Kidney epithelial cell (primary cell): ENCODE results near the gene DNMBP. TPM values are rescaled to one million over a fixed set of nuclear protein-coding genes. Genes with fewer than 3 reads are reported as not detected.
"Not testable (repeated sequence)": the region's sequence is repeated elsewhere in the genome, so short reads cannot be mapped to it uniquely, and the experiment has no call there.

Source experiments
- DNase-seq: peaks from one replicate; pipeline ENCODE4 v3.0.0-alpha.2; 2010; ENCODE audit warnings: low read depth
- H3K27me3 ChIP-seq: 2 replicates; pipeline ENCODE4 v1.6.0; 2011; ENCODE audit warnings: low read length; ENCODE audit not compliant: control insufficient read depth, insufficient read depth
- H3K36me3 ChIP-seq: 2 replicates; pipeline ENCODE4 v1.5.1; 2011; ENCODE audit warnings: low read length; ENCODE audit not compliant: control insufficient read depth, insufficient read depth
- H3K4me3 ChIP-seq: 2 replicates; pipeline ENCODE4 v1.5.1; 2011; ENCODE audit warnings: low read depth, mild to moderate bottlenecking, control low read depth, low read length
- CTCF ChIP-seq: IDR thresholded peaks from 2 replicates; pipeline ENCODE4 v1.5.1; 2011; ENCODE audit warnings: mild to moderate bottlenecking, moderate library complexity, low read length, control low read depth, inconsistent platforms; ENCODE audit not compliant: insufficient read depth, poor library complexity, severe bottlenecking
- total RNA-seq: library from RNA; depleted of rRNA; stranded (reverse); fragments of >200 nt; gene quantifications from 2 replicates; pipeline ENCODE4 v1.2.3, GENCODE V29; 2015

The DNMBP gene
- total RNA-seq, 1 donor from 2014 or later: 15.3 TPM

DNA sequence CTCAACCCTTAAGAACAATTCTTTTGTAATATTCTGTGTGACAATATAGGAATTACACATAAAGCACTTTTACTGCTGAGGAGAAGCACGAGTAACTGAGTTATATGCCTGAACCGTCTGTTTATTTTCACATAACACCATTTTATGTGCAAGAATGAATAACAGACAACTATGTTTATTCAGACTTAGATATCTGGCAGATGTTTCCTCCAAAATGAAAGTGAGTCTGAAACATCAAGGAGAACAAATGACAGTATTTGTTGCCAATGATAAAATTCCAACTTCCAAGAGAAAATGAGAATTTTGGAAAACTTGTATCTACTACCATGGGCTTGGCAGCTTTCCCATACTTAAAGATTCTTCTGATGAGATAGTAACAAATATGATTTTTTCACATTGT, 51.4 kb downstream of the DNMBP start:
- no peak for DNase-seq
- Histone ChIP-seq H3K27me3 (no peaks in the 10 kb centered on the region), H3K4me3 (no peak overlapping the region), H3K36me3 (no peaks in the 10 kb centered on the region)
- no peak for TF ChIP-seq CTCF

- not testable (repeated sequence) for H3K36me3 ChIP-seq, H3K4me3 ChIP-seq, DNase-seq
Measured at GRCh38 chr10:99953510-99953909, 56.2 kb downstream of the DNMBP start.

GRCh38 chr10:99952799-99953198, 56.9 kb downstream of the DNMBP start:
- no peak for DNase-seq
- H3K27me3 ChIP-seq: no peaks in the 10 kb centered on the region
- no peaks in the 10 kb centered on the region for H3K36me3 ChIP-seq
- no peak for TF ChIP-seq CTCF
- H3K4me3 ChIP-seq: no peak overlapping the region

More at GRCh38 chr10:99953510-99953909, 56.2 kb downstream of the DNMBP start:
- not testable (repeated sequence) for H3K27me3 ChIP-seq

GRCh38 chr10:99946051-99946450, 63.7 kb downstream of the DNMBP start:
- not testable (repeated sequence) for H3K27me3 ChIP-seq, H3K36me3 ChIP-seq, H3K4me3 ChIP-seq, DNase-seq

- no peak for DNase-seq
Measured at GRCh38 chr10:99945263-99945662, 64.5 kb downstream of the DNMBP start.

GRCh38 chr10:99944860-99945259, 64.9 kb downstream of the DNMBP start:
- H3K36me3 ChIP-seq: no peaks in the 10 kb centered on the region
- H3K4me3 ChIP-seq: no peak overlapping the region
- H3K27me3 ChIP-seq: no peaks in the 10 kb centered on the region
- TF ChIP-seq CTCF: no peak
- no peak for DNase-seq

More at GRCh38 chr10:99945263-99945662, 64.5 kb downstream of the DNMBP start:
- no peak for TF ChIP-seq CTCF
- Histone ChIP-seq H3K4me3 (no peak overlapping the region), H3K27me3 (no peaks in the 10 kb centered on the region), H3K36me3 (no peaks in the 10 kb centered on the region)

DNA sequence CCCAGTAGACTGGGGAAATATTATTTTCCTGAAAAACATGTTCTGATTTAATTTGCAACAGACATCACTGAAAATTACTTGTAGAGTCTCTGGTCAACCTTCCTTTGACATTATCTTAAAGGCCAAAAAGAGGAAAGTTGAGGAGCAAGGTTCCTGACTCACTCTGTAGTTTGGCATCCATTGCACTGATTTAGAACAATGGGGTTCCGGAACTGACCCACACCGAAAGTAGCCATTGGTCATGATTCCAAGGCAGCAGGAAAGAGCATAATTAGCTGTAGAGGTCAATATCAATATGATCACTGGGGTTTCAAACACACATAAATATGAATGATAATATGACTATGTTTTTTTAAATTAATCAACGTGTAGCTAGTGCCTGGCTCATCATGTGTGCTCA, 65.8 kb downstream of the DNMBP start:
- no peak for TF ChIP-seq CTCF
- Histone ChIP-seq H3K36me3 (no peaks in the 10 kb centered on the region), H3K27me3 (no peaks in the 10 kb centered on the region), H3K4me3 (no peak overlapping the region)
- no peak for DNase-seq
